HG03565 (cell line): ENCODE data around the gene IGFL1.
"Not testable (repeated sequence)": the region's sequence is repeated elsewhere in the genome, so short reads cannot be mapped to it uniquely, and the experiment has no call there.

Experiments used
- ATAC-seq: cut with Tn5 transposase; IDR thresholded peaks from one replicate; pipeline ENCODE4 v1.9.1; 2021; ENCODE audit warnings: mild to moderate bottlenecking, moderate library complexity; ENCODE audit not compliant: unreplicated experiment

Gene IGFL1

GRCh38 chr19:46221981-46222610 is 7.4 kb upstream of the IGFL1 start:
- no peak for ATAC-seq

GRCh38 chr19:46223787-46224186 is 5.8 kb upstream of the IGFL1 start:
- ATAC-seq = not testable (repeated sequence)

DNA sequence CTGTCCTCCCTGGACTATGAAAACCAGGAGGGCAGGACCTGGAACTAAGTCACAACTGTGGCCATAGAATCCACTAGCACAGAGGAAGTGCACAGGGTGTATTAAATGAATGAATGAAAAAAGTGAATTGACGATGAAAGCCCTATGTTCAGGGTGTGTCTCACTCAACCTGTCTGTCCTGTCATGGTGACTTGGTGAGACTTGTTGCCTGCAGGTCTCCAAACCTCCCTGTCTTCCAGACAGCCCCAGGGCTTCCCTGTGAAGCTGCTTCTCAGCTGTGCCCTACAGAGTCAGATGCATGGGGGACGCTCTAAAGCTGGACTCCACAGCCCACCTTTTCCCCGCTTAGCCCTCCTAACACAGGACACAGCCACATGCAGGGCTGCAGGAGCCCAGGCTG is 4.8 kb upstream of the IGFL1 start:
- no peak for ATAC-seq

- no peak for ATAC-seq
Observed at GRCh38 chr19:46225558-46226004, 4.0 kb upstream of the IGFL1 start.

GRCh38 chr19:46226438-46226973 is 3.0 kb upstream of the IGFL1 start:
- no peak for ATAC-seq

DNA sequence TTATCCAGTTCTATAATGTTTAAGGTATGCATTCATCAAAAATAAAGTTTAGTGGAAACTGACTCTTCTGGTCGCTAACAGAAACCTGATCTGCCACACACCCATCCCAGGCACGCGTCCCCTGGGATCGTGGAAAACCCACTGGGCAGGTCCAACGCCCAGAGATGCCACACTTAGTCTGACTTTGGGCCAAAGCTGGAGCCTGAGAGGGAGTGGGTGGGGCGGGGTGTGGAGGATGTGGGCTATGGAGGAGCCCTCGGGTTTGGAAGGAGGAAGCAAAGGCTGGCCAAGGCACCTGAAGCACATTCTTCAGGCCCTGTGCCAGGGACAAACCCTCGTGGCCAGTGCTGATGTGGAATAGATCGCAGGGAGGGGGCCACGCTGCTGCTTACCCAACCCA is 2.5 kb downstream of the IGFL1 start:
- no peak for ATAC-seq

DNA sequence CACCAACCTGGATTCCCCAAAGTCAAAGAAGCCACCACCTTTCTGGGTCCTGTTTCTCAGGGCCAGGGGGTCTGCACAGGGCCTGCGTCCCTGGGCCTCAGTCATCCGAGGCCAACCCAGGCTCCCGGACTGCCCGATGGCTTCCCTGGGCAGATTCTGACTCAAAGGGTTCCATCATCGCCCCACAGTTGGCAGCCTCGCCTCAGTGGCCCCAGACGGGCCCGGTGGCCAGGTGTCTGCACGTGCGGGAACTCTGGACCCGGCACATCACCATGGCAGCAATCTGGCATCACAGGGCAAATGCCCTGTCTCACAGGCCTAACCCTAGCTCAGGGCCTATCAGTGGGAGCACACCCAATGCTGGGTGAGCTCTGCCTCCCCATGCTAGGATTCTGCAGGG is 2.9 kb downstream of the IGFL1 start:
- no peak for ATAC-seq

- ATAC-seq = no peak
Observed at GRCh38 chr19:46232938-46233621, 3.5 kb downstream of the IGFL1 start.

DNA sequence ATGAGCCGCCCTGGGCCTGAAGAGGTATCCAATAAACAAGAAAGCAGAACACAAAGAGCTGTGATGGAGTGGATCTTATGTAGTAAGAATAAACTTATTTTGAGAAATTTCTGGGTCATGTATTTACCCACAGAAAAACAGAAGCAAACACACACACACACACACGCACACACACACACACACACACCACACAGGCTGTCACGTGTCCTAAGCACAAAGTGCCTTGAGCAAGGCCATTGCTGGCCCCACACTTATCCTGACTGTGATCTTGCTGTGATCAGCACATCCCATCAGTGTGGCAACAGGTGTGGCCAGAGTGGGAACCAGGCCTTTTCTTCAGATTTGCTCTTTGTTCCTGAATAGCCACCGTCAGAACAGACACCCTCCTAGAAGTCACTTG is 4.3 kb downstream of the IGFL1 start:
- not testable (repeated sequence) for ATAC-seq

GRCh38 chr19:46238141-46238540 is 8.6 kb downstream of the IGFL1 start:
- ATAC-seq = not testable (repeated sequence)

DNA sequence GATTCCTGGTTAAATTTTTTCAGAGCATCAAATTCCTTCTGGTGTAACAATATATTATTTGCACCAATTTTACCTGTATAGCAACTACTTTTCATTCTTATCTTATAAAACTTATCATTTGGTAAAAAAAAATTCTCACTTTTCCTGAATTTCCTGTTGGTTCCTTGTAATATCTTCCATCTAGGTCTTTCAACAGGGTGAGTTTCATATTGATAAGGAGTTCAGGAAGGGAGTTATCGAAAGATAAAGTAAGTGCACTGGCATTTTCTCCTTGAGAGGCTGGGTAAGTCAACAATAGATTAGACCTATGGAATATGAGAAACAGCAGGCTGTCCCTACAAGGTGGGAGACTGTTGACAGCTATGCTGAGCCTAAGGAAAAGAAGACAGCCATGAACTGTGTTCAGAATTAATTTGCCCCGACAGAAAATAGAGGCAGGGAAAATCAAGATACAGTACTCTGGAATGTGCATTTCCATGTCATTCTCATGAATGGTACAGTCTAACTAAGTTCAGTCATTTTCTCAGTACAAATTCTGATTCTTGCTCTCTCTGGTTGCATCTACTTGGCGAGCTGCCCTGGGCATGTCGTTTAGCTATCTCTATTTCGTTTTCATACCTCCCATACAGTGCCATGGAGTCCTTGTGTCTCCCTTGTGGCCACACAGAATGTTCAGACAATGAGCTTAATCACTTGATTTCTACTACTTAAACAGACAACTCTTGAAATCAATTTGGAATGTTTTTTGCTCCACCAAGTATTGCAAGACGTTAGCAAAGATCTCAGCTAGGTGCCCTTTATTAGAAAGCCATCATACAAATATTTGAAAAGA is 9.9 kb downstream of the IGFL1 start:
- ATAC-seq = no peak

- no peak for ATAC-seq
Observed at GRCh38 chr19:46240693-46241092, 11.2 kb downstream of the IGFL1 start.

DNA sequence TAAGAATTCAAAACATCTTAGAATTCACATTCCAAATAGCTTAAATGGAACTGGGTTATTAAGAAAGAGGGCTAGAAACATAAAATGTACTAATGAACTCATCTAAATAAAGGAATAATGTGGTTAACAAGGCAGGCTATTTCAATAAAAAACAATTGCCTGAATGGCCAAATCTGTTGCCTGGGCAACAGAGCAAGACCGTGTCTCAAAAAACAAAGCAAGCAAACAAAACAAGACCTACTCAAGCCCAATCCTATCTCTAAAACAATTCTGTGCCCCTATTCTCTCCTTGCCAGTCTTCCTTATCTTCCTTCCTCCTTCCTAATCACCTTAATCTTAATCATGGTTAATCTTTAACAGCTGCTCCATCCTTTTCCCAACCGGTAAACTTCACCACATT is 12.1 kb downstream of the IGFL1 start:
- ATAC-seq = no peak

GRCh38 chr19:46243081-46243654 is 13.6 kb downstream of the IGFL1 start:
- ATAC-seq = not testable (repeated sequence)

DNA sequence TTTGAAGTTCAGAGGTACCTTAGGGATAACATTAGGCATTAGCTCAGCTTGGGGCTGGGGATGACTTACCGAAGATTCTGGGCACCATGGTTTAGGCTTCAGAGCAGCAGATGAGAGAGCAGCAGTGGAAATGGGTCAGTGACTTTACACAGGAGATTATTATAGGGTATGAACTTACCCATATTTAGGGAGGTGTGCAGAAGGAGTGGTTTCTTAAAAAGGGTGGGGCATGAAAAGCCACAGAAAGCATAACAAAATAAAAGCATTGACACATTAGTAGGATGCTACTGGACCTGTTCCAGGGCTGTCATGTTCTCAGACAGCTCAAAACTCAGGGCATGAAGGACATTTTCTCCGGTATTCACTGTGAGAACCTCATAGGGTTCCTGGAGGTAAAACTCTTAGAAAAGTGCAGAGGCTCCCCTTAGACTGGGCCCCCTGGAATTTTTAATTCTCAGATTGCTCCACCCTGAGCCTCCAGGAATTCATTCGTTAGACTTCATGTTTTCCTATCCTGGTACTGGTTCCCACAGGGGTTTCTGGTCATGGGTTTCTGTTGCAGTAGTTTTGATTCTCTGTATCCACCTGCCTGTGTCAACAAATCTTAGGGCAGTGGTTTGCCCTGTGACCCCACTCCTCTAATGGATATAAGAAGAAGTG is 20.7 kb downstream of the IGFL1 start:
- no peak for ATAC-seq

- no peak for ATAC-seq
Observed at GRCh38 chr19:46251416-46251815, 21.9 kb downstream of the IGFL1 start.

DNA sequence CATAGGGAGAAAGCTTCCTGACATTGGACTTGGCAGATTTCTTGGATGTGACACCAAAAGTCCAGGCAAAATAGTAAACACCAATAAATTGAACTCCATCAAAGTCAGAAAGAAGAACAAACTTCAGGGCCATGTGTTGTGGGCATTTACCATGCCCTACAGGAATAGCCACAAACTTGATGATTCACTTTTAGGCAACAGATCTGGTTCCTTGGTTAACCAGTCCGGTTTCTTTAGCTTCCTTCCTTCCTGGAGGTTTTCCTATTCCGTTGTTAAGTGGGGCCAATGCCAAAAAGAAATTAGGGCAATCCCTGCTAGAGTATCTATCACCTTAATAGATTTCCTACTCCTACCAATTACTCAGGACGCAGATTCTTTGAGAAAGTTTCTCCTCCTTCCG is 25.2 kb downstream of the IGFL1 start:
- ATAC-seq = no peak

DNA sequence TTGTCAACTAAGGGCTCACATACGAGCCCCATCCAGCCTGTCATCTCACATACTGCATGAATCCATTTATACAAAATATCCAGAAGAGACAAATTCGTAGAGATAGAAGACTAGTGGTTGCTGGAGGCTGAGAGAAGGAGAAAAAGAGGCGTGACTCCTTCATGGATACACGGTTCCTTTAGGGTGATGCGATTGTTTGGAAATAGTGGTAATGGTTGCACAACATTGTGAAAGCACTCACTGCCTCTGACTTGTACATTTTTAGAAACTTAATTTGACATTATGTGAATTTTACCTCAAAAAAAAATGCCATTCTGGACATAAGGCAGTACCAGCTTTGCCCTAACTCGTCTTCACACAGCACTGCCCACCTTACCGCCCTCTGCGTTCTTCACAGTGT is 27.3 kb downstream of the IGFL1 start:
- ATAC-seq = no peak

DNA sequence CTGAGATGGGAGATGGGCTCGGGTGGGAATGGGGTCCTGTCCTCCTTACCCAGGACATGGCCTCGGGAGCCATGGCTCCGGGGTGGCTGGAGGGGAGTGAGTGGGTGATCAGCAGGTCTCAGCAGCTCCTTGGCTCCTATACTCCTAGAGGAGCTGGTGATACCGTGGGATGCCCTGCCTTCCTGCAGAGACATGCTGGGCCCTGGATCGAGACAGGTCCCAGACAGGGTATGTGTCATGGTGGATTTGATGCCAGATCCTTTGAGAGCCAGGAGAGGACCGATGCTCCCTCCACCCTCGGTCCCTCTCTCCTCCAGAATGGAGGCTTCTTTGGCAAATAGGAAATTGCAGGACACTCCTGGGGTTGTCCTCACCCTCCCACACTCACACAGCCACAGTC is 32.0 kb downstream of the IGFL1 start:
- not testable (repeated sequence) for ATAC-seq

- ATAC-seq = peak; percentile 68
Observed at GRCh38 chr19:46262684-46263296, 33.2 kb downstream of the IGFL1 start.
